DND-41 (cell line): ENCODE measurements around the gene DCLK2.
A peak's percentile ranks its signal among the peaks of the same experiment; 100 is the strongest.

Experiments used
- ATAC-seq: fragments of 200-7000 bp; cut with Tn5 transposase; 3 replicates; pipeline ENCODE4 v1.9.1; 2021; ENCODE audit warnings: low read depth; ENCODE audit not compliant: insufficient read depth
- DNase-seq: peaks from one replicate; pipeline ENCODE4 v3.0.0-alpha.2; 2020
- H2AFZ ChIP-seq: 2 replicates; pipeline ENCODE4 v1.6.0; 2012; ENCODE audit warnings: low read depth, low read length
- H3K27ac ChIP-seq: 2 replicates; pipeline ENCODE4 v1.5.1; 2012; ENCODE audit warnings: low read length, inconsistent platforms
- H3K27me3 ChIP-seq: fragments of 200-600 bp; sonication (generic); 2 replicates; pipeline ENCODE4 v1.6.0; 2012; ENCODE audit warnings: low read length, mild to moderate bottlenecking, inconsistent platforms; ENCODE audit not compliant: insufficient read depth, poor library complexity
- H3K36me3 ChIP-seq: 2 replicates; pipeline ENCODE4 v1.5.1; 2012; ENCODE audit warnings: low read length, inconsistent platforms; ENCODE audit not compliant: insufficient read depth
- H3K4me1 ChIP-seq: 2 replicates; pipeline ENCODE4 v1.5.1; 2012; ENCODE audit warnings: mild to moderate bottlenecking, low read length; ENCODE audit not compliant: insufficient read depth
- H3K4me2 ChIP-seq: 2 replicates; pipeline ENCODE4 v1.6.0; 2012; ENCODE audit warnings: mild to moderate bottlenecking, moderate library complexity, low read length, inconsistent platforms; ENCODE audit not compliant: insufficient read depth
- H3K4me3 ChIP-seq, 2 experiments: fragments of 200-600 bp in 1 of 2; shearing (Covaris generic) in 1 of 2; 2 replicates each; pipeline ENCODE4 v1.5.1; 2012 to 2016; ENCODE audit warnings: inconsistent platforms in 2 of 2, low read length in 2 of 2, mild to moderate bottlenecking in 2 of 2, low read depth in 1 of 2, moderate library complexity in 1 of 2
- H3K79me2 ChIP-seq: 2 replicates; pipeline ENCODE4 v1.6.0; 2012; ENCODE audit warnings: low read length, inconsistent platforms; ENCODE audit not compliant: insufficient read depth
- H3K9ac ChIP-seq: 2 replicates; pipeline ENCODE4 v1.6.0; 2012; ENCODE audit warnings: low read depth, mild to moderate bottlenecking, inconsistent platforms, low read length, moderate library complexity
- H3K9me3 ChIP-seq: 2 replicates; pipeline ENCODE4 v1.5.1; 2012; ENCODE audit warnings: low read length, moderate library complexity, mild to moderate bottlenecking, inconsistent platforms; ENCODE audit not compliant: insufficient read depth, severe bottlenecking
- H4K20me1 ChIP-seq: 2 replicates; pipeline ENCODE4 v1.6.0; 2012; ENCODE audit warnings: low read length; ENCODE audit not compliant: insufficient read depth
- EZH2 ChIP-seq: IDR thresholded peaks from 3 replicates; pipeline ENCODE4 v1.6.1; 2012; ENCODE audit warnings: borderline replicate concordance, low read depth, mild to moderate bottlenecking, moderate library complexity, low read length, inconsistent platforms; ENCODE audit not compliant: severe bottlenecking
- TF ChIP-seq, protein P1 (sequence below): IDR thresholded peaks from 2 replicates; pipeline ENCODE4 v1.5.1; 2012; ENCODE audit warnings: borderline replicate concordance, low read length, moderate library complexity, mild to moderate bottlenecking; ENCODE audit not compliant: poor library complexity, severe bottlenecking; ENCODE audit errors: extremely low read depth

Gene DCLK2

DNA sequence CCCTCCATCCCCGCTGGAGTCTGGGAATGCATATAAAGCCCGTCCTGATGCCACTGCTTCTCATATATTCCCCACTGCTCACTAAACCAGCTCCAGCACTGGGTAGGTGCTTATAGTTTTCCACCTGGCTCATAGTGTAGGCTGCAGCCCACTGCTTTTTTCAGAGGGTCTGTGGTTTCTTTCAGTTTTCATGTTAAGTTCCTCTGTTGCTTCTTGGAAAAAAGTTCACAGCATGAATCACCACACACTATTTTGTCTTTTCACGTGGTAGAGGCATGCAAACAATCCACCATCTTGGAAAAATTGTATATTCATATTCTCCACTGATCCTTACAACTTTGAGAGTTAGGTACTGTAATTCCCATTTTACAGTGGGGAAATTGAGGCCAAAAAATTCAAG lies 39.4 kb downstream of the DCLK2 start:
- no peak for TF ChIP-seq EZH2
- TF ChIP-seq, protein P1, sequence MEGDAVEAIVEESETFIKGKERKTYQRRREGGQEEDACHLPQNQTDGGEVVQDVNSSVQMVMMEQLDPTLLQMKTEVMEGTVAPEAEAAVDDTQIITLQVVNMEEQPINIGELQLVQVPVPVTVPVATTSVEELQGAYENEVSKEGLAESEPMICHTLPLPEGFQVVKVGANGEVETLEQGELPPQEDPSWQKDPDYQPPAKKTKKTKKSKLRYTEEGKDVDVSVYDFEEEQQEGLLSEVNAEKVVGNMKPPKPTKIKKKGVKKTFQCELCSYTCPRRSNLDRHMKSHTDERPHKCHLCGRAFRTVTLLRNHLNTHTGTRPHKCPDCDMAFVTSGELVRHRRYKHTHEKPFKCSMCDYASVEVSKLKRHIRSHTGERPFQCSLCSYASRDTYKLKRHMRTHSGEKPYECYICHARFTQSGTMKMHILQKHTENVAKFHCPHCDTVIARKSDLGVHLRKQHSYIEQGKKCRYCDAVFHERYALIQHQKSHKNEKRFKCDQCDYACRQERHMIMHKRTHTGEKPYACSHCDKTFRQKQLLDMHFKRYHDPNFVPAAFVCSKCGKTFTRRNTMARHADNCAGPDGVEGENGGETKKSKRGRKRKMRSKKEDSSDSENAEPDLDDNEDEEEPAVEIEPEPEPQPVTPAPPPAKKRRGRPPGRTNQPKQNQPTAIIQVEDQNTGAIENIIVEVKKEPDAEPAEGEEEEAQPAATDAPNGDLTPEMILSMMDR, result no peak
- Histone ChIP-seq H4K20me1 (no peaks in the 10 kb centered on the region), H3K27ac (no peak overlapping the region), H3K4me3 (no peak overlapping the region), H3K9me3 (peaks cover 2% of the 10 kb centered on the region), H2AFZ (no peak overlapping the region), H3K36me3 (no peaks in the 10 kb centered on the region), H3K9ac (no peak overlapping the region), H3K79me2 (no peaks in the 10 kb centered on the region), H3K4me2 (no peak overlapping the region), H3K4me1 (no peaks in the 10 kb centered on the region), H3K27me3 (no peaks in the 10 kb centered on the region)
- ATAC-seq (0 out of 3 replicates have a peak, but pooled peaks have one; percentile 29), DNase-seq (no peak)

DNA sequence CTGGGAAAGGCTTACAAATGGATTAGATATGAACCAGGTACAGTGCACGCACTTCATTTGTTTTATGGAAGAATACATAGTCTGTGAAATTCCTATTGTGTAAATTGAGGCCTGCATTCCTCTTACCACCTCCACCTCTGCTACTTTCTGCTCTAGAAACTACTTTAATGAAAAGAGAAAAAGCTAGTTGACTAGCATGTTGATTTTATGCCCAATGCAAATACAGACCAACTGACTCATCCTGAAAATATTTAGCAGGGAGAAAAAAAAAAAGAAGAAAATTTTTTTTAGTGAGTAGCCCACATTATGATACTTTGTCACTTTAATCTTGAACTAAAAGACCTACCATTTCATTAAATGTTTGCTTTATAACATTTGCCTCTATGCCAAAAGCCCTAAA lies 41.2 kb downstream of the DCLK2 start:
- no peaks in the 10 kb centered on the region for H3K36me3 ChIP-seq
- H3K4me3 ChIP-seq, result no peak overlapping the region
- no peaks in the 10 kb centered on the region for H3K27me3 ChIP-seq
- H3K9ac ChIP-seq, result no peak overlapping the region
- no peak overlapping the region for H3K4me2 ChIP-seq
- no peaks in the 10 kb centered on the region for H4K20me1 ChIP-seq
- no peak overlapping the region for H2AFZ ChIP-seq
- H3K4me1 ChIP-seq, result no peaks in the 10 kb centered on the region
- peaks cover 2% of the 10 kb centered on the region for H3K9me3 ChIP-seq
- H3K27ac ChIP-seq, result no peak overlapping the region
- no peaks in the 10 kb centered on the region for H3K79me2 ChIP-seq
- TF ChIP-seq, protein P1, result no peak
- TF ChIP-seq EZH2, result no peak
- no peak for ATAC-seq
- DNase-seq, result no peak

DNA sequence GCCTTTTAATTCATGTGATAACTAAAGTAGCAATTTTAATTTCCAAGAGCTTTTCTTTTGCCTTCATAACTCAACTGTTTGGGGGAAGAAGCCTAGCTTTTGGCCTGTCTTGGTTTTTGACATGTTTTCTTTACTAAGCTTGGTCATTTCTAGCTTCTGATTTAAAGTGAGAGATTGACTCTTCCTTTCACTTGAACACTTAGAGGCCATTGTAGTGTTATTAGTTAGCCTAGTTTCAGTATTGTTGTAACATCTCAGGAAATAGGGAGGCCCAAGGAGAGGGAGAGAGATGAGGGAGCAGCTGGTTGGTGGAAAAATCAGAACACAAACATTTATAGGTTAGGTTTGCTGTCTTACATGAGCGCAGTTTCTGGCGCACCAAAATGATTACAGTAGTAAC lies 44.8 kb downstream of the DCLK2 start:
- TF ChIP-seq, protein P1, result no peak
- TF ChIP-seq EZH2, result no peak
- Histone ChIP-seq H3K79me2 (no peaks in the 10 kb centered on the region), H4K20me1 (no peaks in the 10 kb centered on the region), H3K4me2 (no peak overlapping the region), H3K4me1 (no peaks in the 10 kb centered on the region), H3K9ac (no peak overlapping the region), H2AFZ (no peak overlapping the region), H3K36me3 (no peaks in the 10 kb centered on the region), H3K27ac (no peak overlapping the region), H3K4me3 (no peak overlapping the region), H3K9me3 (no peaks in the 10 kb centered on the region), H3K27me3 (no peaks in the 10 kb centered on the region)
- DNase-seq (no peak), ATAC-seq (no peak)
